Lower lobe of right lung (tissue), 2 donors: ENCODE results near the gene ARSK. TPM values are rescaled to one million over a fixed set of nuclear protein-coding genes. Genes with fewer than 3 reads are reported as not detected.

Experiments used
- ATAC-seq, 2 donors: fragments of 200-7000 bp; cut with Tn5 transposase; one replicate each; pipeline ENCODE4 v1.9.1; 2020 to 2022; ENCODE audit warnings: mild to moderate bottlenecking in 2 of 2, moderate library complexity in 2 of 2
- DNase-seq: peaks from one replicate; pipeline ENCODE4 v3.0.0-alpha.2; 2020
- H3K27ac ChIP-seq: fragments of 200-600 bp; one replicate; pipeline ENCODE4 v1.8.0; 2022
- H3K27me3 ChIP-seq: fragments of 200-600 bp; one replicate; pipeline ENCODE4 v1.8.0; 2022; ENCODE audit warnings: low read depth
- H3K36me3 ChIP-seq: fragments of 200-600 bp; one replicate; pipeline ENCODE4 v1.8.0; 2022; ENCODE audit warnings: mild to moderate bottlenecking
- H3K4me1 ChIP-seq: fragments of 200-600 bp; one replicate; pipeline ENCODE4 v1.8.0; 2022
- H3K4me3 ChIP-seq: fragments of 200-600 bp; one replicate; pipeline ENCODE4 v1.8.0; 2022; ENCODE audit warnings: mild to moderate bottlenecking
- H3K9me3 ChIP-seq: fragments of 200-600 bp; one replicate; pipeline ENCODE4 v1.8.0; 2022
- intact Hi-C: fragments of 100-400 bp; cut with DNase I; formaldehyde crosslinking; loops from one replicate; pipeline ENCODE4 v1.11.0; 2022
- total RNA-seq: library from RNA; stranded (reverse); fragmentation: NEBNext Ultra II Directional; extraction: Animal tissue kit (Norgen Biotek cat#: 25700); gene quantifications from one replicate; pipeline ENCODE4 v1.2.1, GENCODE V29; 2021
- TF ChIP-seq, protein P1 (sequence below): fragments of 200-600 bp; IDR thresholded peaks from one replicate; pipeline ENCODE4 v1.8.0; 2022; ENCODE audit warnings: antibody characterized with exemption, mild to moderate bottlenecking
- donor health status: DM: no; HTN: yes; CAD: no; lungs with severe emphysema.

The ARSK gene
- total RNA-seq, 1 donor from 2014 or later: 5.6 TPM

DNA sequence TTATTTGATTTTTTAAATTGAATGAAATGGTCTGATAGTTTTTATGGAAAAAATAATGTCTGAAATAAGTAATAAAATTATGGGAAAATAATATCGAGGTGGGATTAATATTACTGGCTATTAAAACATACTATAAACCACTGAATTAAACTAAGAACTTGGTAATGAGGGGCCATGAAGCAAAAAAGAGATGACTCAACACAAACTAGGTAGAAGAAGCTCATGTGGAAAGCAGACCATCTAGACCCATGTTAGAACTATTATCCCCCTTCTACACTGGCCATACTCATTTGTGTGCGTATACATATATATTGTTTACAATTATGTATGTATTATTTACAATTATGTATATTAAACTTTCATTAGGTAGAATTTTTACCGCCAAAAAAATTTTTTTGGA lies 56.5 kb downstream of the ARSK start:
- Histone ChIP-seq H3K36me3 (no peaks in the 10 kb centered on the region), H3K4me3 (no peak overlapping the region), H3K9me3 (no peaks in the 10 kb centered on the region), H3K27me3 (no peaks in the 10 kb centered on the region), H3K4me1 (no peaks in the 10 kb centered on the region), H3K27ac (no peak overlapping the region)
- ATAC-seq (no peak), DNase-seq (no peak)
- TF ChIP-seq, protein P1, sequence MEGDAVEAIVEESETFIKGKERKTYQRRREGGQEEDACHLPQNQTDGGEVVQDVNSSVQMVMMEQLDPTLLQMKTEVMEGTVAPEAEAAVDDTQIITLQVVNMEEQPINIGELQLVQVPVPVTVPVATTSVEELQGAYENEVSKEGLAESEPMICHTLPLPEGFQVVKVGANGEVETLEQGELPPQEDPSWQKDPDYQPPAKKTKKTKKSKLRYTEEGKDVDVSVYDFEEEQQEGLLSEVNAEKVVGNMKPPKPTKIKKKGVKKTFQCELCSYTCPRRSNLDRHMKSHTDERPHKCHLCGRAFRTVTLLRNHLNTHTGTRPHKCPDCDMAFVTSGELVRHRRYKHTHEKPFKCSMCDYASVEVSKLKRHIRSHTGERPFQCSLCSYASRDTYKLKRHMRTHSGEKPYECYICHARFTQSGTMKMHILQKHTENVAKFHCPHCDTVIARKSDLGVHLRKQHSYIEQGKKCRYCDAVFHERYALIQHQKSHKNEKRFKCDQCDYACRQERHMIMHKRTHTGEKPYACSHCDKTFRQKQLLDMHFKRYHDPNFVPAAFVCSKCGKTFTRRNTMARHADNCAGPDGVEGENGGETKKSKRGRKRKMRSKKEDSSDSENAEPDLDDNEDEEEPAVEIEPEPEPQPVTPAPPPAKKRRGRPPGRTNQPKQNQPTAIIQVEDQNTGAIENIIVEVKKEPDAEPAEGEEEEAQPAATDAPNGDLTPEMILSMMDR: no peak
- intact Hi-C loops: no loop called here

DNA sequence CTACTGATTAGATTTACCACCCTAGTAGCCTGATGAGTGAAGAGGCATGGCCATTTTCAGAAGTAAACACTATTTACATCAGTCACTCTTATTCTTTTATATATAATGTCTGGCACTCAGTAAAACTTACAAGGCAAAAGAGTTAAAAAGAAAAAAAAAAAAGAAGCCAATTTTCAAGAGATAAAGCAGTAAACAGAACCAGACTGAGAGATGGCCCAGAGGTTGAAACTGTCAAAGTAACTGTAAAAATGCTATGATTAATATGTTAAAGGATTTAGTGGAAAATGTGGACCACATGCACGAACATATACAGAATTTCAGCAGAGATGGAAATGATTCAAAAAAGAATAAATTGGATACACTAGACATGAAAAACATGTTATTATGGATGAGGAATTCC lies 58.6 kb downstream of the ARSK start:
- no peaks in the 10 kb centered on the region for H3K9me3 ChIP-seq
- intact Hi-C loops: no loop called here
- H3K27ac ChIP-seq: no peak overlapping the region
- H3K27me3 ChIP-seq: no peaks in the 10 kb centered on the region
- DNase-seq (no peak), ATAC-seq (no peak)
- TF ChIP-seq, protein P1: no peak
- H3K4me3 ChIP-seq: no peak overlapping the region
- H3K36me3 ChIP-seq: no peaks in the 10 kb centered on the region
- no peaks in the 10 kb centered on the region for H3K4me1 ChIP-seq

DNA sequence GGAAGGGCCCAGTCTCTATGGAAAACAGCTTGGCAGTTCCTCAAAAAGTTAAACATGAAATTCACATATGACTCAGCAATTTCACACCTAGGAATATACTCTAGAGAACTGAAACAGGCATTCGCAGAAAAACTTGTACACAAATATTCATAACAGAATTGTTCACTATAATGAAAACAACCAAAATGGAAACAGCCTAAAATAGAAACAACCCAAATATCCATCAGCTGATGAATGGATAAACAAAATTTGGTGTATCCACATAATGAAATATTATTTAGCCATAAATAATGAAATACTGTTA lies 60.2 kb downstream of the ARSK start:
- intact Hi-C loops: no loop called here
- TF ChIP-seq, protein P1: no peak
- no peaks in the 10 kb centered on the region for H3K27me3 ChIP-seq

DNA sequence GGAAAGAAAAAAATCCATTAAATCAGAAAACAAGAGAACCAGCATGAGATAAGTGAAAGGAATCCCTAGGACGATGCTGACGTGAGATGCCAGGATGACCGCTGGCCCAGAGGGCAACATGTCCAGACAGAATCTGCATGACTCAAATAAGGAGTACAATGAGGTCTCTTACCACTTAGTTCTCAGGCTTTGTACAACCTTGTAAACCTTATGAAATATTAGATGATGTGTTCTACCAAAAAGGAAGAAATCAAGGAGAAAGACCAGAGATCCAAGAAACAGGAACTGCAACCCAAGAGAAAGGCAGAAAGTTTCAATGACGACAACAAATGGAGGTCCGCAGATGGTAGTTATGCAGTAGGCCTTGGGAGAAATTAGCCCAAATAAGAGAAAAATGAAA lies 62.2 kb downstream of the ARSK start:
- TF ChIP-seq, protein P1: no peak
- Histone ChIP-seq H3K4me1 (peaks cover 23% of the 10 kb centered on the region), H3K36me3 (no peaks in the 10 kb centered on the region), H3K4me3 (no peak overlapping the region), H3K9me3 (no peaks in the 10 kb centered on the region), H3K27ac (no peak overlapping the region), H3K27me3 (no peaks in the 10 kb centered on the region)
- DNase-seq: no peak
- intact Hi-C loops: no loop called here
- ATAC-seq: no peak

More for the DNA sequence above, 60.2 kb downstream of the ARSK start:
- H3K27ac ChIP-seq: no peak overlapping the region
- H3K9me3 ChIP-seq: no peaks in the 10 kb centered on the region
- H3K36me3 ChIP-seq: no peaks in the 10 kb centered on the region
- DNase-seq: no peak
- H3K4me3 ChIP-seq: no peak overlapping the region
- ATAC-seq: no peak
- peaks cover 12% of the 10 kb centered on the region for H3K4me1 ChIP-seq

DNA sequence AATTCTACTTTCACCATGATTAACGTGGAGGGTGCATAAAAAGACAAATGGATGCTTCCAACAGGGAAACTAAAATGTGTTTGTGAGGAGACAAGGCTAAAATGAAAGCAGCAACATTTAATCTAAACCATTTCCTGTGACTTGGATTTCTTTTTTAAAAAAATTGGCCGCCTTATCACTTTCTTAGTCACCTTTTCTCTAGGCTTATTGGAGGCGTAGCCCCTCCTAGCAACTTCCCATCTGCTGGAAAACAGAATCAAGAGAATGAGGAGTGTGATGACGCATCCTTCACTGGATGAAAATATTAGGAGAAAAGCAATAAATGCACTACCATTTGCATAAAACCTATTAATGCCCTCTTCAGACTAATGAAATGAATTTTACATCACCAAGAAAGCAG lies 64.2 kb downstream of the ARSK start:
- intact Hi-C loops: no loop called here
- H3K9me3 ChIP-seq: no peaks in the 10 kb centered on the region
- DNase-seq: no peak
- no peaks in the 10 kb centered on the region for H3K36me3 ChIP-seq
- TF ChIP-seq, protein P1: no peak
- H3K4me1 ChIP-seq: peaks cover 23% of the 10 kb centered on the region
- no peak overlapping the region for H3K4me3 ChIP-seq
- no peaks in the 10 kb centered on the region for H3K27me3 ChIP-seq
- ATAC-seq: no peak
- H3K27ac ChIP-seq: no peak overlapping the region

DNA sequence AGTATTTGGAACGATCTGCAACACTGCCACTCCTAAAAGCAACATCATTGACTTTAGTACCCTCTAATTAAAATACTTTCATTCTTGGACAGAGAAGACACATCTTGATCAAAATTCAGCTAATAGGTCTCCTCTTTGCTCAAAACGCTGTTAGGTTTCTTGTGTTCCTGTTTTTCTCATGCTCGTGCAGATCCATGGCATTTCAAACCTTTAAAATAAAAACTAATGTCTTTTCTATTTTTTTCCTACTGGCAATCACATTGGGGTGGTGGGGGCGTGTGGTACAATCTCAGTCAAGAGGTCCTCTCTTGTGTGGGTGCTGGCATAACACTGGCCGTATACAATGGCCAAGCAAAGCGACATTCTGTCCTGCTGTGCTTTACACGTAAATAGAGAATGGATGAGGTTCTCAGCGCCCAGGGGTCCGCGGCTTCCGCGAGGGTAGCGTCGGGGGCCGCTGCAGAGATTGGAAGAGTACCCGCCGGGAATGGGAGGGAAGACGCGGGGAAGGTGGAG lies 64.7 kb downstream of the ARSK start:
- no peaks in the 10 kb centered on the region for H3K36me3 ChIP-seq
- TF ChIP-seq, protein P1: no peak
- no peaks in the 10 kb centered on the region for H3K9me3 ChIP-seq
- DNase-seq (no peak), ATAC-seq (peak; percentile 4 to 23)
- H3K27ac ChIP-seq: no peak overlapping the region
- no peaks in the 10 kb centered on the region for H3K27me3 ChIP-seq
- peaks cover 23% of the 10 kb centered on the region for H3K4me1 ChIP-seq
- intact Hi-C loops: no loop called here
- peak overlapping the region; percentile 70 for H3K4me3 ChIP-seq
